Renal cortical epithelial cell (primary cell): ENCODE measurements around the gene RGS1. TPM values are rescaled to one million over a fixed set of nuclear protein-coding genes. Genes with fewer than 3 reads are reported as not detected.

Experiments used
- DNase-seq: peaks from one replicate; pipeline ENCODE4 v3.0.0-alpha.2; 2011; ENCODE audit warnings: low read depth
- total RNA-seq: library from RNA; depleted of rRNA; stranded (reverse); fragments of >200 nt; gene quantifications from 2 replicates; pipeline ENCODE4 v1.2.3, GENCODE V29; 2014

RGS1 gene
- total RNA-seq, 1 donor from 2014 or later = not detected

- DNase-seq = no peak
Observed at GRCh38 chr1:192620071-192620635, 44.6 kb downstream of the RGS1 start.

DNA sequence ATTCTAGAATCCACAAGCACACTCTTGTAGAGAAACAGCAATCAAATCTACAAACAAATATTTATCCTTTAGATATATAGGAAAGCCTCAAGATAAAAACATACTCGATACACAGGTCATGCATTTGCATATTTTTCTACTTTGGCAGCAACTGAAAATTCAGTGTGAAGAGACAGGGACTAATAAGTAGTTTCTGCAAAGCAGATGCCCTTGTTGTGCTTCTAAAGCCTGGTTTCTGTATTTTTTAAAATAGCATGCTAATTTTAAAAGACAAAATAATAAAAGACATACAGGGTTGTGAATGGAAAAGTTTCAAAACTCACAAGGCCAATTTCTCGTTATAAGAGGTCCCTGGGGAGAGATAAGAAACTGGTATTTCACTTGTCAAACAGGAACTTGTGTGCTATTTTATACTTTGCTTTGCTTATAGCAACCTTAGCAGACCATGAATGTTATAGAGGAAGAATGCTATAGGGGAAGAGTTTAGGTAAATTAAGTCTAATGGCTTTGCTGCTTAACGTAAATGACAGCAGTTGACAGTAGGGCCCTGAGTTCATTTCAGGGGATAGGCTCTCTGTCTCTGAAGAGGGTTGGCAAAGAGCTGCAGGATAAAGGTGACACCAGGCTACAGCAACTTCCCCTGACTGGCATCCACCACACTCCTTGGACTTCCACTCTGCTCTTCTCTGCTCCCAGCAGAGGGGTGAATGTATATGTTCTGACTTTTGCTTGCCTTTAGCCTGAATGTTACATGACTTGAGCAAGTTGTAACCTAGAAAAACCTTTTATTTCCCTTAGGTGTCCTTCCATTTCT is 51.0 kb downstream of the RGS1 start:
- DNase-seq = no peak

DNA sequence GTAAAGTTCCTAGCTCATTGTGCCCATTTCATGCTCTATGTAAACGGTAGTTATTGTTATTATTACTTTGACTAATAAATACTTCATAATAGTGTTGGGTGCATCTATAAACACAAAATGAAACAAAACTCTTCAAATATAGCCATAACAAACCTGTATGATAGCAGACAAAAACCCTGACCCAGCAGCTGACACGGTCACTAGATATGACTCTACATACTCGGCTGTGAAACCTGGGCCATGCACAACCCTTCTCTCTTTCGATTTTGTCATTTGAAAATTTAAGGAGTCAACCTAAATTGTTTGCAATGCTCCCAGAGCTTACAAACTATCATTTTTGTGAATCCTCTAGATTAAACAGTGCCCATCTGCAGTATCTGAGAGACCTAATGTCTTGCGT is 52.3 kb downstream of the RGS1 start:
- DNase-seq = no peak

- DNase-seq = no peak
Observed at GRCh38 chr1:192628396-192629057, 53.0 kb downstream of the RGS1 start.

GRCh38 chr1:192629612-192630011 is 54.0 kb downstream of the RGS1 start:
- DNase-seq = no peak

Other genes starting within 250 kb of the RGS1 start
- not detected in 2 replicates for gene RGS13, start 60.4 kb downstream of the RGS1 start, total RNA-seq
- gene RGS2, start 233.3 kb downstream of the RGS1 start, total RNA-seq = 8.3 and 9.6 TPM in 2 replicates